ENCODE results near the gene ABL2. TPM values are rescaled to one million over a fixed set of nuclear protein-coding genes. Genes with fewer than 3 reads are reported as not detected.
"Not testable (repeated sequence)": the region's sequence is repeated elsewhere in the genome, so short reads cannot be mapped to it uniquely, and the experiment has no call there.

The ABL2 gene
- polyA plus RNA-seq, 2 of the 4 experiments (the other 2 are of a cell fraction): 12.4 TPM

- TF ChIP-seq CTCF (IDR thresholded peaks at IDR 0.05) (no peak), FOSL2 (IDR thresholded peaks at IDR 0.05) (no peak), FOSL2 (CRISPR knock-in tag; IDR thresholded peaks at IDR 0.05) (no peak), NPAS2 (CRISPR knock-in tag; IDR thresholded peaks at IDR 0.05; ENCODE audit: borderline replicate concordance) (no peak), SMC3 (IDR thresholded peaks at IDR 0.05) (no peak), KDM1A (IDR thresholded peaks at IDR 0.05; ENCODE audit: low read depth) (no peak), EHF (CRISPR knock-in tag; IDR thresholded peaks at IDR 0.05) (no peak), MYC (IDR thresholded peaks at IDR 0.05; ENCODE audit: borderline replicate concordance, low read length) (no peak)
- TF ChIP-seq, protein P1, sequence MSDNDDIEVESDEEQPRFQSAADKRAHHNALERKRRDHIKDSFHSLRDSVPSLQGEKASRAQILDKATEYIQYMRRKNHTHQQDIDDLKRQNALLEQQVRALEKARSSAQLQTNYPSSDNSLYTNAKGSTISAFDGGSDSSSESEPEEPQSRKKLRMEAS (IDR thresholded peaks at IDR 0.05): no peak
Observed at GRCh38 chr1:179202161-179202560, 27.3 kb downstream of the ABL2 start (continued).

DNA sequence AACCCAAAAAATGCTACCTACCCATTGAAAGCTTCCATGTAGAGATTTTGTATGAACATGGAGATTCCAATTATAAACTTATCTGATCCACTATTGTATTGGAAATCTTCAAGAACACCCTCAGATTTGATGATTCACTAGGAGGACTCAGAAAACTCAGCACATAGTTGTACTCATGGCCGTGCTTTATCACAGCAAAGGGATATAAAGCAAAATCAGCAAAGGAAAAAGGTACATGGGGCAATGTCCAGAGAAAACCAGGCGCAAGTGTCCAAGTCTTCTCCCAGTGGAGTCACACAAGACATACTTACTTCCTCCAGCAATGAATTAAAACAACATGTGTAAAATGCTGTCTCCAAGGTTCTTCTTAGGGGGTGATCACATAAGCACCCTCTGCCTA lies 28.9 kb downstream of the ABL2 start:
- ChIA-PET POLR2A (no interaction called here), CTCF (interaction anchor here (0.6 to 1.6 kb wide), 3 partner anchors 25 to 94 kb away, joined by 3 to 4 read pairs (median 3); no protein-coding TSS in a partner anchor)

DNA sequence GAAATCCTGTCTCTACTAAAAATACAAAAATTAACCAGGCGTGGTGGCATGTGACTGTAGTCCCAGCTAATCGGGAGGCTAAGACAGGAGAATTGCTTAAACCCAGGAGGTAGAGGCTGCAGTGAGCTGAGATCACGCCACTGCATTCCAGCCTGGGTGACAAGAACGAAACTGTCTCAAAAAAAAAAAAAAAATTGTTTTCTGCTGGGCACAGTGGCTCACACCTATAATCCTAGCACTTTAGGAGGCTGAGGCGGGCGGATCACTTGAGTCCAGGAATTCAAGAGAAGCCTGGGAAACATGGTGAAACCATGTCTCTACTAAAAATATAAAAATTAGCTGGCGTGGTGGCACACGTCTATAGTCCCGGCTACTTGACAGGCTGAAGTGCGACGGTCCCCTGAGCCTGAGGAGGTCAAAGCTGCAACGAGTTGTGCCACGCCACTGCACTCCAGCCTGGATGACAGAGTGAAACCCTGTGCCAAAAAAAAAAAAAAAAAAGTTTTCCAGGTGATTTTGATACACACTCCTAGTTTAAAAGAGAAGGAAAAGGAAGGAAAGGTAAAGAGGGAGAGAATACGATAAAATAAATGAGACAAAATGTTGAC lies 31.7 kb downstream of the ABL2 start:
- CTCF ChIA-PET: interaction anchor here (0.5 to 2.1 kb wide), 4 partner anchors 13 to 425 kb away, joined by 3 to 10 read pairs (median 3); no protein-coding TSS in a partner anchor
- Histone ChIP-seq H3K4me3 (no peak overlapping the region), H3K4me1 (peaks cover 13% of the 10 kb centered on the region), H3K4me2 (no peak overlapping the region), H3K9me3 (no peaks in the 10 kb centered on the region), H3K27ac (no peak overlapping the region)
- POLR2A ChIA-PET: no interaction called here
- no peak for FAIRE-seq
- no peak for DNase-seq (ENCODE audit: low read depth in 1 of 2, low spot score in 1 of 2)
- WGBS (ENCODE audit: missing lambda C conversion rate): 91% methylated on average over 14 of the region's 14 CpGs
- ATAC-seq: no peak
- TF ChIP-seq, protein P2, sequence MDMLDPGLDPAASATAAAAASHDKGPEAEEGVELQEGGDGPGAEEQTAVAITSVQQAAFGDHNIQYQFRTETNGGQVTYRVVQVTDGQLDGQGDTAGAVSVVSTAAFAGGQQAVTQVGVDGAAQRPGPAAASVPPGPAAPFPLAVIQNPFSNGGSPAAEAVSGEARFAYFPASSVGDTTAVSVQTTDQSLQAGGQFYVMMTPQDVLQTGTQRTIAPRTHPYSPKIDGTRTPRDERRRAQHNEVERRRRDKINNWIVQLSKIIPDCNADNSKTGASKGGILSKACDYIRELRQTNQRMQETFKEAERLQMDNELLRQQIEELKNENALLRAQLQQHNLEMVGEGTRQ (IDR thresholded peaks at IDR 0.05): no peak
- TF ChIP-seq ZSCAN20 (CRISPR knock-in tag; IDR thresholded peaks at IDR 0.05) (no peak), TP53 (CRISPR knock-in tag; IDR thresholded peaks at IDR 0.05) (no peak), CHD2 (IDR thresholded peaks at IDR 0.05; ENCODE audit: low read length, partially characterized antibody) (no peak), RCOR1 (IDR thresholded peaks at IDR 0.05; ENCODE audit: low read depth, low read length) (no peak), EHF (CRISPR knock-in tag; IDR thresholded peaks at IDR 0.05) (no peak), RNF2 (IDR thresholded peaks at IDR 0.05; ENCODE audit: borderline replicate concordance, low read depth) (no peak), HOXA7 (CRISPR knock-in tag; IDR thresholded peaks at IDR 0.05) (no peak), ZC3H11A (IDR thresholded peaks at IDR 0.05) (no peak), HOXB13 (CRISPR knock-in tag; IDR thresholded peaks at IDR 0.05; ENCODE audit: low read depth) (no peak)
- TF ChIP-seq, protein P1 (IDR thresholded peaks at IDR 0.05): no peak

More for the DNA sequence above, 28.9 kb downstream of the ABL2 start:
- FAIRE-seq (no peak), ATAC-seq (no peak), DNase-seq (ENCODE audit: low read depth in 1 of 2, low spot score in 1 of 2) (no peak)
- 89% methylated on average over 2 of the region's 2 CpGs for WGBS (ENCODE audit: missing lambda C conversion rate)
- TF ChIP-seq, protein P3, sequence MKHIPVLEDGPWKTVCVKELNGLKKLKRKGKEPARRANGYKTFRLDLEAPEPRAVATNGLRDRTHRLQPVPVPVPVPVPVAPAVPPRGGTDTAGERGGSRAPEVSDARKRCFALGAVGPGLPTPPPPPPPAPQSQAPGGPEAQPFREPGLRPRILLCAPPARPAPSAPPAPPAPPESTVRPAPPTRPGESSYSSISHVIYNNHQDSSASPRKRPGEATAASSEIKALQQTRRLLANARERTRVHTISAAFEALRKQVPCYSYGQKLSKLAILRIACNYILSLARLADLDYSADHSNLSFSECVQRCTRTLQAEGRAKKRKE (CRISPR knock-in tag; IDR thresholded peaks at IDR 0.05; ENCODE audit: low read depth): no peak
- TF ChIP-seq NFE2L2 (conservative IDR thresholded peaks at IDR 0.05; ENCODE audit: low read length): no peak
- no peak for TF ChIP-seq EHF (CRISPR knock-in tag; IDR thresholded peaks at IDR 0.05)
- TF ChIP-seq KDM1A (IDR thresholded peaks at IDR 0.05; ENCODE audit: low read depth): no peak
- no peak for TF ChIP-seq HOXA7 (CRISPR knock-in tag; IDR thresholded peaks at IDR 0.05)
- Histone ChIP-seq H3K4me2 (no peak overlapping the region), H3K9me3 (no peaks in the 10 kb centered on the region), H3K27ac (no peak overlapping the region), H3K4me3 (no peak overlapping the region), H3K4me1 (no peaks in the 10 kb centered on the region)

GRCh38 chr1:179195857-179196256 lies 33.6 kb downstream of the ABL2 start:
- 93% methylated on average over 5 of the region's 5 CpGs for WGBS (ENCODE audit: missing lambda C conversion rate)
- H3K4me2 ChIP-seq; POLR2A ChIA-PET; H3K27ac ChIP-seq; DNase-seq (ENCODE audit: low read depth in 1 of 2, low spot score in 1 of 2); H3K4me3 ChIP-seq; H3K9me3 ChIP-seq; ATAC-seq: not testable (repeated sequence)
- peak; percentile 49 for FAIRE-seq
- CTCF ChIA-PET: interaction anchor here (1.9 to 3.5 kb wide), 3 partner anchors 17 to 90 kb away, joined by 4 to 32 read pairs (median 5); no protein-coding TSS in a partner anchor
- H3K4me1 ChIP-seq: peaks cover 18% of the 10 kb centered on the region

Measured in A549 (cell line).